SHP77 (cell line): ENCODE results near the gene SLC22A8.
"Not testable (repeated sequence)": the region's sequence is repeated elsewhere in the genome, so short reads cannot be mapped to it uniquely, and the experiment has no call there.

Experiments used
- DNase-seq, 2 experiments: peaks; one replicate each; lab custom pipeline; 2025; lab: John Stamatoyannopoulos, UW

Gene SLC22A8, protein sequence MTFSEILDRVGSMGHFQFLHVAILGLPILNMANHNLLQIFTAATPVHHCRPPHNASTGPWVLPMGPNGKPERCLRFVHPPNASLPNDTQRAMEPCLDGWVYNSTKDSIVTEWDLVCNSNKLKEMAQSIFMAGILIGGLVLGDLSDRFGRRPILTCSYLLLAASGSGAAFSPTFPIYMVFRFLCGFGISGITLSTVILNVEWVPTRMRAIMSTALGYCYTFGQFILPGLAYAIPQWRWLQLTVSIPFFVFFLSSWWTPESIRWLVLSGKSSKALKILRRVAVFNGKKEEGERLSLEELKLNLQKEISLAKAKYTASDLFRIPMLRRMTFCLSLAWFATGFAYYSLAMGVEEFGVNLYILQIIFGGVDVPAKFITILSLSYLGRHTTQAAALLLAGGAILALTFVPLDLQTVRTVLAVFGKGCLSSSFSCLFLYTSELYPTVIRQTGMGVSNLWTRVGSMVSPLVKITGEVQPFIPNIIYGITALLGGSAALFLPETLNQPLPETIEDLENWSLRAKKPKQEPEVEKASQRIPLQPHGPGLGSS

DNA sequence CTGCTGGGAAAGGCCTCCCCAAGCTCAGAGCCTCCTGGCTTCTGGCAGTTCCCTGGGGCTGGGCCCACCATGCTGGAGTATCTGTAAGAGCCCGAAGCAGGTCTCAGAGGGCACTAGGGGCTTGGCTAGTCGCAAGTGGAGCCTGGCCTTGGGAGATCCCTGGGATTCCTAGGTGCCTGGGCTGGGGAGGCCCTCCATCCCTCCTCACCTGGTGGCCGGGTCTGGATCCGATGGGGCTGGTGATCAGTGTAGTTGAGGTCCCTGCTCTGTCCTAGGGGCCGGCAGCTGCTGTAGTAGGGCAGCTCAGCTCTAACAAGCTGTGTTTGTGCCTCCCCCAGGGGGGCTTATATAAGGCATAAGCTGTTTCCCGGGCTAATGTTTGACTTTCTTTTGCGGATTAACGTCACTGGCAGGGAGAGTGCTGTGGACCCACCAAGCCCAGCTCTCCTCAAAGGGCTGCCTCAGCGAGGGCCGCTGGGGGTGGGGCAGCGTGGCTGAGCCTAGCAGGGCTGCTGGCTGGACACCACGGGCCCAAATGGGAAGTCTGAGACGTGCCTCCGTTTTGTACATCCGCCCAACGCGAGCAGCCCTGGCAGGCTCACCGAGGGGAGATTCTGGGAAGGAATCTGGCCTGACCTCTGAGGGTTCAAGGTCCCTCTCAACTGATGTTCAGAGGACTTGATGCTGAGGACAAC is at the start of gene SLC22A8:
Gene SLC22A8, minus strand, starts transcription at position 321 of the 695 bp plus-strand sequence. CDS start 883 bp downstream, outside the sequence.
- no peak for DNase-seq

DNA sequence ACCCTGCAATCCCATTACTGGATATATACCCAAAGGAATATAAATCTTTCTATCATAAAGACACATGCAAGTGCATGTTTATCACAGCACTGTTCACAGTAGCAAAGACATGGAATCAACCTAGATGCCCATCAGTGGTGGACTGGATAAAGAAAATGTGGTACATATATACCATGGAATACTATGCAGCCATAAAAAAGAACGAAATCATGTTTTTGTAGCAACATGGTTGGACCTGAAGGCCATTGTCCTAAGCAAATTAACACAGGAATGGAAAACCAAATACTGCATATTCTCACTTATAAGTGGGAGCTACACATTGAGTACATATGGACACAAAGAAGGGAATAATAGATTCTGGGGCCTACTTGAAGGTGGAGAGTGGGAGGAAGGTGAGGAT is 30.6 kb upstream of the SLC22A8 start:
- not testable (repeated sequence) for DNase-seq

DNA sequence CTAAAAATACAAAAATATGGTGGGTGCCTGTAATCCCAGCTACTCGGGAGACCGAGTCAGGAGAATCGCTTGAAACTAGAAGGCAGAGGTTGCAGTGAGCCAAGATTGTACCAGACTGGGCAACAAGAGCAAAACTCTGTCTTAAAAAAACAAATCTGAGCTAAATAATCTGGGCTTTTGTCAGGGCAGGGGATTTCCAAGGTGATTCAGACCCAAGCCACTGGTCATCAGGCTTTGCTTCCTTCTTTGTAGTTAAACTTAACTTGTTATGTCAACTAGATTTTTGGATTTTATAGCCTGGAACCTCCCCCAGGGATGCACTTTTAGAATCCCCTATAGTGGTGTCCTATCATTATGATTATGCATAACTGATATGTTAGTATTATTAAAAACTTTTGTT is 27.0 kb upstream of the SLC22A8 start:
- DNase-seq = no peak

DNA sequence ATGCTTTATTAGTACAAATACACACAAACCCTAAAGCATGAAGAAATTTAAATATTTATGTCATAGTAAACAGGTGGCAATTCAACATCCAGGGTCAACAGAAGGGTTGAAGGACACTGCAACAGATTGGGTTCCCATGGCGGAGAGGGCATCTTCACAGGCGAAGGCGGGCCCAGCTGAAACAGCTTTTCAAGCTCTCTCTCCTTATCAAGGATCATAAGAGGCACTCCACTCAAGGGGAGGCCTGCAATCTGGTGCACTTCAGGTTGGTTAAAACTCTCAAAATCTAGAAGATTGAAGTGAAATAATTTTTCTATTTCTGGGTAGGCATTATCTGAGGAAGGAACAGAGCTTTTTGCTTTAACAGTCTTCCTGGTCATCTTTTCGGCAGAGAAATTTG is 16.8 kb upstream of the SLC22A8 start:
- no peak for DNase-seq

DNA sequence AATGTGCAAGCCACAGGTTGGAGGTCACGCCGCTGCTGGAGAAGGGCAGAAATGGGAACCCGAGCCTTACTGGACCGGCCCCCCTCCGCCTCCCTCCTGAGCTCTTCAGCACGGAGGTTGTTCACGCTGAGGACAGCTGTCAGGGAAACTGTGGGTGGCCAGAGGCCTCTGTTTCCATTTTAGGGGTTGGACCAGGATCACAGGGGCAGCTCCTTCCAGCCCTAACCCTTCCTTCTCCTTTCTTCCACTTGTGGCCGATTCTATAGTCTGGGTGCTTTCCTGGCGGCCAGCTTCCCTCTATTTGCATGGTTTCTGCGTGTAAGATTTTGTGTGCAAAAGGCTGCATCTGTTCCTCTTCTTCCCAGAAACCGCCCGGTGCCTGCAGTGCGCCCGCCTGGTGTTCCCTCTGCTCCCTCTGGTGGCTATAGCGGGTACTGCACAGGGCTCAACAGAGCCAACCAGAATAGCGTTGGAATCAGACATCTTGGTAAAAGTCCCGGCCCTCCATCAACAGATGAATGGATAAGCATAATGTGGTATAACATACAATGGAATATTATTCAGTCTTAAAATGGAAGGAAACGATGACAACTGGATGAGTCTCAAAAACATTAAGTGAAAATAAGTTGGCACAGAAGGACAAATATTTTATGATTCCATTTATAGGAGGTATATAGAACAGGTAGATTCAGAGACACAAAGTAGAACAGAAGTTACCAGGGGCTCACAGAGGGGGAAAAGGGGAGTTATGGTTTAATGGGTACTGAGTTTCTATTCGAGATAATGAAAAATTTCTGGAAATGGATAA is 8.4 kb upstream of the SLC22A8 start:
- peak; percentile 40 to 48 for DNase-seq

DNA sequence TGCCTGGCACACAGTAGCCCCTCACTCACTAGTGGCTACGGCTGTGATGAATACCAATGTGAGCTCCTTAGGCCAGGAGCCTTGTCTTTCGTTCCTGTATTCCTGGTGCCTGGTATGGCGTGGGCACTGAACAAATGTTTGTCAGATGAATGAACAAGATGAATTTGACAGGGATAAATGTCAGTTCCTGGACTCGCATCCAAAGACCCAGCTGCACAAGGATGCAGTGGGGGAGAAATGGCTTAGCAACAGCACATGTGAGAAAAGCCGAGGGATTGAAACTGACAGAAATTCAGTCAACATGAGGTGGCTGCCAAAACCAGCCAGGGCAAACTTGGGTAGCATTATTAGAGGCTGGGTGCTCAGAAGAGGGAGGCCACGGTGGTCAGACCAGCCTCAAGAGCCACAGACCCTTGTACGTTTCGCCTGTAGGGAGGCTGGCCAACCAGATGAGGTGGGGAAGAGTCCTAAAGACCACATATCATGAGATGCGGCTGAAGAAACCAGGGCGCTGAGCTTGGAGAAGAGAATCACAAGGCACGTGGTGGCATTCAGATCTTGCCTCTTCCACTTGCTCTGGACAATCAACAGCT is 7.7 kb upstream of the SLC22A8 start:
- no peak for DNase-seq

DNA sequence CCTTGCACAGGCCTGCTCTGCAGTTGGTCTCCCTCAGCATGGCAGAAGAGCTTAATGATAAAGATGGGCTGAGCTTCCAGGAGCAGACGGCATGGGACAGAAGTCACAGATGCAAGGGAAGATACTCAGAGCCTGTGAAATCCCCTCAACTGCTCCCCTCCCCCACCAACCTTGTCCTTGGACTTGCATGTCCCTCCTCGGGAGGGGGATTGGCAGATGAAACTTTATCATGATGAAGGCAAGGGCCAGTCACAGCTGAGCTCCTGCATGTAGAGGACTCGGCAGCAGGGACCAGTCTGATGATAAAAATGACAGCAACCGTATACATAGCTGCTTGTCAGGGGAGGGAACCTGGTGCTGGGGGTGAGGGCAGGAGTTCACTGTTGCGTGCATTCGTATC is 6.8 kb upstream of the SLC22A8 start:
- no peak for DNase-seq

DNA sequence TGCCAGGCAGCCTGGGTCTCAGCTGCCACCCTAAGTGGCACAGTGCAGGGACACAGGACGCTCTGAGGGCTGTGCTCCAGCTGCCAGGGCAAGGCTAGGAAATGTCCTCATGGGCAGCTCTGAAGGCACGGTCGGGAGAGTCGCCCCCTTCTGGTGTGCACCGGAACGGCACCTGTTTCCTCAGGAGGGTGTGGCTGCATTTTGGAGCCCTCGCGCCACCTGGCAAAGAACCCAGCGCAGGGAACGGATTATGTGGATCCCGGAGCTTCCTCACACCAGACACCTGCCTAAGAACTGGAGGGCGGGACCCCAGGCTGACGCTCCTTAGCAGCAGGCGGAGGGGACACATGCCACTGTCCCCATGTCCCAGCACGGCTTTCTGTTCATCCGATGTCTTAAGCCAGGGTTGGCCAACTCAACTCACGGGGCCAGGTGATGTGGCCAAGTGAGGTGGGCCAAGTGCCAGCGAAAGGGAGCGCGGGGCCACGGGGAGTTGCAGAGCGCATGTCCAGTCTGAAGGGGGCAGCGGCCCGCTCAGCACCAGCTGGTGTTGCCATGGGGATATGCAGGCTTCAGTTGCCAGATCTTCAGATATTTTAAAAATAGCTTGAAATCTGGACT is 5.1 kb upstream of the SLC22A8 start:
- no peak for DNase-seq

DNA sequence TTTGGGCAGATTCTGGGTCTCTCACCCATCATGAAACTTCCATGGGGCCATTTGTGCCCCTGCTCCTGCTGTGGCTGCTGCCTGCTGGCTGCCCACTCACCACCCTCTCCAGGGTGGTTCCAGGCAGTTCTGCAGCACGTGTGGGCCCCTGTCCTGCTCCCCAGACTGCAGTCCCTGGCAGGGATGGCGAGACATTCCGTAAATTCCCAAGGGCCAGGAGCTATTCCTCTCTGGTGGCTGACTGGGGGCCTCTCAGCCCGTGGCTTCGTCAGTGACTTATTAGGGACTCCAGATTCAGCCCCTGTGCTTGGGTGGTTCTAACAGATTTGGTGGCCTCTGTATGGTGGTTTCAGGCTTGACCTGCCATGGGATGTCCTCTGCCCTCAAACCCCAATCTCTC is 3.9 kb upstream of the SLC22A8 start:
- no peak for DNase-seq

DNA sequence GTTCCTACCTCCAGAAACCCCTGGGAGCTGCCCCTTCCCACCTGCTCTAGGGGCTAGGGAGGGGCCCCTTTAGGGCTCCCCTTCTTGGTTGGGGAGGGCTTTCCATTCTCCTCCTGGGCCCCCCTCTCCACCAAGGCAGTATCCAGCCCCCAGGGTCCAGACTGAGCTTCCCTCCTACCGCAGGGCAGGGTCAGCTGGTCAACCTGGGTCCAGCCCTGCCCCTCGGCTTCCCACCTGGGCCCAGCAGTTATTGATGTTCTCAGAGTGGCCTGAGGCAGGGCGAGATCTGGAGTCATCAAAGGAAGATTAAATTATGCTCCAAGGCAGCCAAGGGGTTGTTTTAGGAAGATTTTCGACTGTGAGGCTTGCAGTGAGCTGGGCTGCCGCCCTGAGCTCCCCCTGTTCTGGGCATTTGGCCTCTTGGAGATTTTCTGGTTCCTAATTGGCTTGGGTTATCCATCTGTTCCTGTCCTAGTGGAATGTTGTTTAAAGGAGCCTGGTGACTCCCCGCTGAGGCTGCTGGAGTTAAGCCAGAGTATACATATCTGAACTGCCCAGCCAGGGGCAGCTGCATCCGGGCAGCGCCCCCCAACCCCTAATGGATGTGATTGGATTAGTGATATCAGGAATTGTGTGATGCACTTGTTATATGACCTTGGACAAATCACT is 1.8 kb upstream of the SLC22A8 start:
- peak in 1 of 2 experiments; percentile 34 for DNase-seq

DNA sequence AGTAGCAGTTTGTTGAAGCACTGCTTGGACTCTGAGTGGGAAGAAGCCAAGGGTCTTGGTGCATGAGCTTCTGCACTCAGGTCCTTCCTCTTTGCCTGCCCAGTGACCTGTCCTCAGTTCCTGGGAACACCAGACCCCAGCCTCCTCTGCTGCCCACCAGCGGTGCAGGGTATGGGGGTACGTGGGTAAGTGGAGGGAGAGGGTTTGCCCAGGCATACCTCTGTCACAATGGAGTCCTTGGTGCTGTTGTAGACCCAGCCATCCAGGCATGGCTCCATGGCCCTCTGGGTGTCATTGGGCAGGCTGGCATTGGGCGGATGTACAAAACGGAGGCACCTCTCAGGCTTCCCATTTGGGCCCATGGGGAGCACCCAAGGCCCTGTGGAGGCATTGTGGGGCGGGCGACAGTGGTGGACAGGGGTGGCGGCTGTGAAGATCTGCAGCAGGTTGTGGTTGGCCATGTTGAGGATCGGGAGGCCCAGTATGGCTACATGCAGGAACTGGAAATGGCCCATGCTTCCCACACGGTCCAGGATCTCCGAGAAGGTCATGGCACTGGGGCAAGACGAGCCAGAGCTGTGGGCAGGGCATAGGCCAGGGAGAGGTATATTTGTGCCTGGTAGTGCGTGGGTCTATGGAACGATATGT is 1.1 kb downstream of the SLC22A8 start:
- DNase-seq = no peak

DNA sequence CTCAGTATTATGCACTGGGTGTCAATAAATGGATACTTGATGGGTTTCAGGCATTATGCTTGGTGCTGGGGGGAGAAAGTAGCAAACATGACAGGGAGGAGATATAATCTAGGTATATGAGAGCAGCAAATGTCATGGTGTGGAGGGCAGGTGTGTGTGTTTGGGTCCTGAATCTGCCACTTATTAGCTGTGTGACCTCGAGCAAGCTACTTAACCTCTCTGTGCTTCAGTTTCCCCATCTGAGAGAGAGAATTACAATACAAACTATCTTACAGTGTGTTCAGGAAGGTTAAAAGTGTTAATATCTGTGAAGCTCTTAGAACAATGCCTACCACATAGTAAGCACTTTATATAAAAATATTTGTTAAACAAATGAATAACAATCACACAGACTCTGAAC is 2.8 kb downstream of the SLC22A8 start:
- no peak for DNase-seq

DNA sequence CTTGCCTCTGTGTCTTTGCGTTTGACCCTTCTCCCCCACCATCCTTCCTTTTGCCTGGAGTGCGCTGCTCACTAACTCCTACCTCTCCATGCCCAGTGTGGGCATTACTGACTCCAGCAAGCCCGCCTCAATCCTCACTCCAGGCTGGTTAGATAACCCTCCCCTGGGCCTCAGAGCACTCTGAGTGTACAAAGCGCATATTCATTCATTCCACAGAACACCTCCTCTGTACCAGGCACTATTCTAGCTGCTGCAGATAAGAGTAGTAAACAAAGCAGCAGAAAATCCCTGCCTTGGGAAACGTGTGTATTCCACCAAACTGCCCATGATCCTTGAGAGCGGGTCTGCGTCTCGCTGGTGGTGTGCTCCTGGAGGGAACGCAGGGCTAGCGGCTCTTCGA is 3.2 kb downstream of the SLC22A8 start:
- DNase-seq = no peak

DNA sequence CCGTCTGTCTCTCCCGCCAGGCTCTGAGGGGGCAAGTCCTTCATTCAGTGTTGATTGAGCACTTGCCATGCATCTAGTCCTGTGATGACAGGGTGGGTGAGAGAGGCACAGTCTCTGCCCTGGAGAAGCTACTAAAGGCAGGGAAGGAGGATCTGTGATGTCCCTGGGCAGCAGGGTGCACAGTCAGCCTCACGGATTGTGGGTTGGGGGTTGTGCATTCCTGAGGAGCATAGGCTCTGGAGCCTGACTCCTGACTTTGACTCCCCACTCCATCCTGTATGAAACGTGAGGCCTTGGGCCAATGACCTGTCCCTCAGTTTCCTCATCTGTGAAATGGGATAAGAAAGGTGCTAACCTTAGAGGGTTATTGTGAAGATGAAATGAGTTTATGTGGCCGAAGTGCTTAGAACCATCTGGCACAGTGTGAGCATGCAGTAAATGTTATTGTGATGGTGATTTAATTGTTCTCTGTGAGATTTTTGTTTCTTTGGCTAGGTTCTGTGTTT is 4.7 kb downstream of the SLC22A8 start:
- no peak for DNase-seq

DNA sequence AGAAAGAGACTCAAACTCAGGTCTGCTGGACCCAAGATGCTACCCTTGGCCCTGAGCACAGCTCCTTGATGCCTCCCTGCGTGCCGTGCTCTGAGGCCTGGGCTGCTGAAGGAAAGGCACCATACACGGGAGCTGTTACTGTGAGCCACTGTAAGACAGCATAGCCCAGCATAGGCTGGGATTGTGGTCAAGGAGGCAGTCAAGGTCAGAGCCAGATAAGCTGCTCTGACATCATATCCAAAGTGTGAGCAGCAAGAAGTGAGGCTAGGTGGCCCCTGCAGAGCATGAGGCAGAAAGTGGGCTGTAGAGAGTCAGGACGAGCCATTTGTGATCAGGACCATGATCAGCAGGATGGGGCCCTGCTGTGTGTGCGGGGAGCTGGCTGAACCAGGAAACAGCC is 7.7 kb downstream of the SLC22A8 start:
- no peak for DNase-seq

DNA sequence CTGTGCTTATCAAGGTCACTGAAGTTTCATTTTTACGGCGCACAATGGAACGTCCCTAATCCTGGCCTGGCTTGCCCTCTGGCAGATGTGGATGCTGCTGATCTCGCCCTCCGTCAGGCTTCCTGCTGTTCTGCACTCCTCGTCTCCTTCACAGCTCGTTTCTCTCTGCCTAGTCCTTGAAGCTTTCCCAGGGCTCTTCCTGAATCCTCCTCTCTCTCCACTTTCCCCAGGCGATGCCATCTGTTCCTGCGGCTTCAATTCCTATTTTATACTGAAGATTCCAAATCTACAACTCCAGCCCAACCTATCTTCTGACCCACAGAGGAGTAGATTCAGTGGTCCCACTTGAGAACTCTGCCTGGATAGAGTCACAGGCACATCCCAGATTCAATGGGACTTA is 14.2 kb downstream of the SLC22A8 start:
- no peak for DNase-seq

DNA sequence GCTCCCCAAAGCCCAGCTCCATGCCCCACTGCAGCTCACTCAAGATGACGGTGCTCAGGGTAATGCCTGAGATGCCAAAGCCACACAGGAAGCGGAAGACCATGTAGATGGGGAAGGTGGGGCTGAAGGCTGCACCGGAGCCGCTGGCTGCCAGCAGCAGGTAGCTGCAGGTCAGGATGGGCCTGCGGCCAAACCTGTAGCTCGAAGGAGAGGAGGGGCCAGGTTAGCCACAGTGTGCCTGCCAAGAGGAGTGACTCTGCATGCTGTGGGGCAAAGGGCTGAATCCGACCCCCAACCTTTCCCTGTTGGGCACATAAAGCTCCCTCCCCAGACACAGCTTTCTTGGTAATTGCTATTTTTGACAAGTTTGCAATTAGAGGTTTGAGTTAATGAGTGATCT is 16.0 kb downstream of the SLC22A8 start:
- DNase-seq = no peak

DNA sequence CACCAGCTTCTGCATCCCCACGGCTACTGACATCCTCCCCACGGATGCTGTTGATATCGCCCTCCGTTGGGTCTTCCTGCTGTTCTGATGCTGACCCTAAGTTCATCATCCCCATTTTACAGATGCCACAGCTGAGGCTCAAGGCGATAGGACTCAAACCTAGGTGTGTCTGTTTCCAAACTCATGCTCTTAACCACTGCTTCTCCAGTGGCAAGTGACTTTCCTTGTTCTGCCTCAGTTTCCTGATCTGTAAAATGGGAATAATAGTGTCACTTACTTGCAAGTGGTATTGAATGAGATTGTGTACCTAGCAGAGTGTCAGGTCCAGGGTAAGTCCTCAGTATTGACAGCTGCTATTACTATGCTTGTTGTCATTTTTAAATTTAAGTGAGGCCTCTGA is 16.5 kb downstream of the SLC22A8 start:
- no peak for DNase-seq

DNA sequence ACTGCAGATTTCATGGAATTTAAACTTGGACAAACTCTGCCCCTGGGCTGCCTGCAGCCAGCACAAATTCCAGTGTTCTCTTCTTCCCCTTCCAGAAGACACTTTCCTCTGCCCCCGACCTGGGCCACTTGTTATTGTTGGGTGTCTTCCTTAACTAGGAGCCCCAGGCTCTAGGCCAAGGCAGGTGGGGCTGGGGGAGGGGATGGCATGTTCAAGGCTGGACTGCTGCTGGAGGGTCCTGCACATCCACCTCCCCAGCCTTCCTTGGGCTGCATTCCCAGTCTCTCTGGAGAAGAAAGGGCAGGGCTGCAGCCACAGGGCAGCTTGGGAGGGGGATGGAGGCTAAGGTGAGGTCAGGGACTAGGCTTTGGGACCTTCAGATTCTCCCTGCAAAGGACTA is 19.4 kb downstream of the SLC22A8 start:
- DNase-seq = no peak

DNA sequence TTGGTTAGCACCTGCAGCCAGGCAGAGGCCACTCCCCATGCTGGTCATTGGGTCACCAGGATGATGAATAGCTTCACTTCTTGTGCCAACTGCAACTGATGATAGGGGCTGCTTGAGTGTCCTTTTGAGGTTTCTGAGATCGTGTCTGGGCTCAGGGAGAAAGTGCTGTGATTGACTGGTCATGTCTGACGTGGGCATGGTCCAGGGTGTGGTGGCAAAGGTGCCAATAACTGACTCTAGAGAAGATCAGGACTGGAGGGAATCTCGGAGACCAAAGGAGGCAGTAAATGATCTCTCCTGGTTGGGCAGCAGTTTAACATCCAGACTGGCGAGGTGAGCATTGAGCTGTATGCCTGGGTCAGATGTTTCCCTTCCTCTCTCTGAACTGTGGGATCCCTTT is 20.9 kb downstream of the SLC22A8 start:
- DNase-seq = no peak
